H1 (cell line): ENCODE data around the gene CHST11. TPM values are rescaled to one million over a fixed set of nuclear protein-coding genes. Genes with fewer than 3 reads are reported as not detected.

Source experiments
- CTCF ChIA-PET: fragments of 300-600 bp; sonication (Branson Sonifier 250); formaldehyde crosslinking; loops from one replicate; lab custom pipeline; 2021; ENCODE audit not compliant: partially characterized antibody; lab: Charles Lee
- POLR2A ChIA-PET: fragments of 300-600 bp; sonication (Branson Sonifier 250); formaldehyde crosslinking; loops from one replicate; lab custom pipeline; 2021; ENCODE audit warnings: inconsistent platforms; ENCODE audit not compliant: partially characterized antibody; lab: Charles Lee
- DNase-seq, 2 experiments: peaks; one replicate each; pipeline versions ENCODE4 v3.0.0 to v3.0.0-alpha.2; 2010 to 2022; ENCODE audit warnings: low spot score in 2 of 2, low read depth in 1 of 2, mixed read lengths in 1 of 2
- FAIRE-seq: peaks from 2 replicates; lab custom pipeline; 2011; peaks lifted over from hg19 to GRCh38; lab: Jason Lieb, UNC
- H2AFZ ChIP-seq: 2 replicates; pipeline ENCODE4 v1.8.1; 2012; ENCODE audit warnings: low read length, inconsistent platforms
- H2AK5ac ChIP-seq: 2 replicates; pipeline ENCODE4 v1.6.1; 2013; ENCODE audit warnings: low read depth, low read length
- H2BK120ac ChIP-seq: replicated peaks from 2 replicates; pipeline ENCODE3; 2013; ENCODE audit warnings: low read depth, low read length, inconsistent platforms
- H2BK12ac ChIP-seq: 2 replicates; pipeline ENCODE4 v1.6.1; 2013; ENCODE audit warnings: low read depth, low read length
- H2BK15ac ChIP-seq: 2 replicates; pipeline ENCODE4 v1.6.1; 2013; ENCODE audit warnings: low read length
- H2BK20ac ChIP-seq: 2 replicates; pipeline ENCODE4 v1.6.1; 2013; ENCODE audit warnings: low read length
- H2BK5ac ChIP-seq: 2 replicates; pipeline ENCODE4 v1.6.1; 2013; ENCODE audit warnings: low read depth, low read length
- H3K14ac ChIP-seq: 2 replicates; pipeline ENCODE4 v1.6.1; 2013; ENCODE audit warnings: inconsistent platforms; ENCODE audit not compliant: insufficient read length
- H3K18ac ChIP-seq: 2 replicates; pipeline ENCODE4 v1.6.1; 2013; ENCODE audit warnings: low read length; ENCODE audit errors: extremely low read depth
- H3K23ac ChIP-seq: 2 replicates; pipeline ENCODE4 v1.6.1; 2013; ENCODE audit warnings: inconsistent platforms; ENCODE audit not compliant: insufficient read length
- H3K23me2 ChIP-seq: 2 replicates; pipeline ENCODE4 v1.6.1; 2013; ENCODE audit warnings: low read depth, low read length
- H3K27ac ChIP-seq: 2 replicates; pipeline ENCODE4 v1.6.1; 2011; ENCODE audit warnings: low read depth, low read length, inconsistent platforms
- H3K27me3 ChIP-seq, 4 experiments: replicated peaks in 1 of 4; 1 replicate in 1 of 4; 2 replicates in 3 of 4; pipeline versions ENCODE4 v1.6.1 to v1.8.1; 2011 to 2013; ENCODE audit warnings: low read length in 3 of 4, mild to moderate bottlenecking in 3 of 4, inconsistent platforms in 2 of 4, mixed read lengths in 2 of 4, moderate library complexity in 1 of 4; ENCODE audit not compliant: control insufficient read depth in 3 of 4, insufficient read depth in 3 of 4; ENCODE audit errors: extremely low read depth in 1 of 4
- H3K36me3 ChIP-seq, 4 experiments: 2 replicates each; pipeline versions ENCODE4 v1.6.1 to v1.8.1; 2011 to 2013; ENCODE audit warnings: mild to moderate bottlenecking in 4 of 4, low read length in 3 of 4, moderate library complexity in 2 of 4, control low read depth in 1 of 4, inconsistent platforms in 1 of 4; ENCODE audit not compliant: insufficient read depth in 4 of 4, control insufficient read depth in 2 of 4
- H3K4ac ChIP-seq: replicated peaks from 2 replicates; pipeline ENCODE3; 2013; ENCODE audit warnings: low read length, low read depth, mixed read lengths, inconsistent platforms; ENCODE audit not compliant: insufficient read length
- H3K4me1 ChIP-seq, 4 experiments: replicated peaks in 1 of 4; 1 replicate in 1 of 4; 2 replicates in 3 of 4; pipeline versions ENCODE4 v1.6.1 to v1.8.1; 2011 to 2013; ENCODE audit warnings: low read length in 3 of 4, inconsistent platforms in 2 of 4, mixed read lengths in 1 of 4; ENCODE audit not compliant: insufficient read depth in 4 of 4, control insufficient read depth in 3 of 4
- H3K4me2 ChIP-seq, 2 experiments: 2 replicates each; pipeline versions ENCODE4 v1.6.1 to v1.8.1; 2011 to 2013; ENCODE audit warnings: low read depth in 2 of 2, low read length in 2 of 2, control low read depth in 1 of 2, inconsistent platforms in 1 of 2, mild to moderate bottlenecking in 1 of 2; ENCODE audit not compliant: insufficient read depth in 1 of 2
- H3K4me3 ChIP-seq, 4 experiments: fragments of 200-600, 300-600 bp in 1 of 4; sonication (generic), shearing (Covaris generic), sonication (Bioruptor Twin) in 1 of 4; 2 replicates each; pipeline versions ENCODE4 v1.5.1 to v1.8.1; 2011 to 2016; ENCODE audit warnings: low read length in 4 of 4, low read depth in 3 of 4, control low read depth in 2 of 4, inconsistent platforms in 2 of 4, mild to moderate bottlenecking in 2 of 4, mixed read lengths in 1 of 4, moderate library complexity in 1 of 4; ENCODE audit not compliant: insufficient read depth in 2 of 4; ENCODE audit errors: extremely low read depth in 1 of 4
- H3K56ac ChIP-seq: replicated peaks from 2 replicates; pipeline ENCODE3; 2013; ENCODE audit warnings: low read depth, mild to moderate bottlenecking, mixed read lengths, low read length, inconsistent platforms; ENCODE audit not compliant: insufficient read length
- H3K79me1 ChIP-seq: 2 replicates; pipeline ENCODE4 v1.6.1; 2013; ENCODE audit warnings: low read depth, low read length, control low read depth
- H3K79me2 ChIP-seq, 2 experiments: 2 replicates each; pipeline versions ENCODE4 v1.6.1 to v1.8.1; 2012 to 2013; ENCODE audit warnings: low read length in 2 of 2, mild to moderate bottlenecking in 2 of 2, inconsistent platforms in 1 of 2; ENCODE audit not compliant: insufficient read depth in 2 of 2, control insufficient read depth in 1 of 2
- H3K9ac ChIP-seq, 4 experiments: replicated peaks in 1 of 4; 1 replicate in 1 of 4; 2 replicates in 3 of 4; pipeline versions ENCODE4 v1.6.1 to v1.8.1; 2011 to 2013; ENCODE audit warnings: low read depth in 3 of 4, low read length in 3 of 4, control low read depth in 2 of 4, mild to moderate bottlenecking in 2 of 4, moderate library complexity in 2 of 4, inconsistent platforms in 1 of 4; ENCODE audit errors: extremely low read depth in 1 of 4
- H3K9me3 ChIP-seq, 2 experiments: 2 replicates each; pipeline versions ENCODE4 v1.6.1 to v1.8.1; 2012 to 2013; ENCODE audit warnings: mild to moderate bottlenecking in 2 of 2, moderate library complexity in 2 of 2, control low read depth in 1 of 2, inconsistent platforms in 1 of 2, low read depth in 1 of 2, low read length in 1 of 2, mixed read lengths in 1 of 2; ENCODE audit not compliant: insufficient read depth in 2 of 2
- H4K20me1 ChIP-seq, 2 experiments: replicated peaks in 1 of 2; 2 replicates each; pipeline versions ENCODE3 to v1.8.1; 2011 to 2013; ENCODE audit warnings: inconsistent platforms in 2 of 2, low read length in 2 of 2, mild to moderate bottlenecking in 1 of 2; ENCODE audit not compliant: insufficient read depth in 2 of 2, control insufficient read depth in 1 of 2
- H4K5ac ChIP-seq: 2 replicates; pipeline ENCODE4 v1.6.1; 2013; ENCODE audit warnings: low read length, low read depth, mixed read lengths, inconsistent platforms; ENCODE audit not compliant: insufficient read length
- H4K8ac ChIP-seq: 2 replicates; pipeline ENCODE4 v1.8.0; 2013; ENCODE audit warnings: mild to moderate bottlenecking, moderate library complexity, low read length, inconsistent platforms; ENCODE audit not compliant: insufficient read depth; ENCODE audit errors: extremely low read depth
- H4K91ac ChIP-seq: replicated peaks from 2 replicates; pipeline ENCODE3; 2013; ENCODE audit warnings: low read length, mixed read lengths, inconsistent platforms; ENCODE audit not compliant: insufficient read length
- CHD2 ChIP-seq: IDR thresholded peaks from 2 replicates; pipeline ENCODE4 v1.6.1; 2012; ENCODE audit warnings: low read length, improper control_type of control experiment
- RFX5 ChIP-seq: IDR thresholded peaks from 2 replicates; pipeline ENCODE4 v1.6.1; 2011; ENCODE audit warnings: low read depth, low read length, improper control_type of control experiment, borderline replicate concordance
- SIN3A ChIP-seq, 2 experiments: IDR thresholded peaks in 1 of 2; conservative IDR thresholded peaks in 1 of 2; 2 replicates each; pipeline ENCODE4 v1.6.1; 2011 to 2012; ENCODE audit warnings: low read length in 2 of 2, improper control_type of control experiment in 1 of 2, low read depth in 1 of 2, mild to moderate bottlenecking in 1 of 2
- SP1 ChIP-seq: IDR thresholded peaks from 2 replicates; pipeline ENCODE4 v1.6.1; 2011; ENCODE audit warnings: low read depth, low read length
- SP4 ChIP-seq: IDR thresholded peaks from 2 replicates; pipeline ENCODE4 v1.6.1; 2012; ENCODE audit warnings: low read length, inconsistent platforms
- TCF12 ChIP-seq: IDR thresholded peaks from 2 replicates; pipeline ENCODE4 v1.6.1; 2011; ENCODE audit warnings: low read depth, mild to moderate bottlenecking, low read length
- WGBS, 2 experiments: shearing (Covaris generic) in 1 of 2; methylation state at CpG; one replicate each; pipeline versions ENCODE4 v1.1.6 to v1.1.7; 2013 to 2015; ENCODE audit warnings: low lambda C conversion rate in 2 of 2, mixed read lengths in 2 of 2, inconsistent platforms in 1 of 2, low coverage in 1 of 2, missing lambda C conversion rate in 1 of 2; ENCODE audit not compliant: insufficient replicate concordance in 2 of 2, insufficient coverage in 1 of 2, insufficient read length in 1 of 2; ENCODE audit errors: extremely low coverage in 1 of 2, missing lambda C conversion rate in 1 of 2; 5-methylcytosine and 5-hydroxymethylcytosine counted together
- polyA plus RNA-seq, 7 experiments: library from polyadenylated mRNA; depleted of rRNA in 3 of 7; stranded (reverse) in 5 of 7; unstranded in 2 of 7; fragments of >200 nt in 5 of 7; fragments of 200-250 nt in 2 of 7; gene quantifications; 1 replicate in 5 of 7; 2 replicates in 1 of 7; 4 replicates in 1 of 7; pipeline versions ENCODE4 v1.2.1 to v1.2.3, GENCODE V29; 2011 to 2013; ENCODE audit warnings: missing spikeins in 2 of 7, mixed read lengths in 2 of 7
- total RNA-seq: library from RNA; stranded (reverse); fragmentation: NEBNext Ultra II Directional; extraction: Animal tissue kit (Norgen Biotek cat#: 25700); gene quantifications from 2 replicates; pipeline ENCODE4 v1.2.1, GENCODE V29; 2021

Gene CHST11
- total and polyA plus RNA-seq, 2 of the 8 experiments (the other 6 are each of a cell fraction or from before 2014, with no cell fraction given): 14.4 to 20.8 TPM

DNA sequence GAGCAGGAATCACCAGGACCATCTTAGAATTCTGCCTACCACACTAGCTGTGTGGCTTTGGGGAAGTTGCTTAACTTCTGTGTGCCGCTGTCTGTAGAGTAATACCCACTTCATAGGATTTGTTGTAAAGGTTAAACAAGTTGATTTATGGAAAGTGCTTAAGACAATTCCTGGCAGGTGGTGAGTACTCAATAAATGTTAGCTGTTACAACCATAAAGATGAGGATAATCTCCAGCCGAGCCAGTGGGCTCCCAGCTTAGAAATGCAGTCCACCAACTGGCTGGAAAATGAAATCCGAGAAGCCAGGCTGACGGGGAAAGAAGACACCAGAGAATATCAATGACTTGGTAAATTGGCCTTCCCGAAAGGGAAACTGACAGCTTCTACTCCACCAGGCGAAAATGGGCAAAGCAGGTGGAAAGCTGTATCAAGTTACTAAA is 173.5 kb downstream of the CHST11 start:
- Histone ChIP-seq H2BK20ac (0 out of 2 replicates have a peak overlapping the region, but pooled peaks have one; percentile 48), H3K23me2 (no peaks in the 10 kb centered on the region), H3K9me3 (no peaks in the 10 kb centered on the region), H3K23ac (no peak overlapping the region), H3K18ac (no peak overlapping the region), H3K56ac (no peak overlapping the region), H3K4me3 (no peak overlapping the region), H2BK120ac (no peak overlapping the region), H3K4ac (no peak overlapping the region), H4K91ac (no peak overlapping the region), H4K5ac (no peak overlapping the region), H3K14ac (no peak overlapping the region), H4K20me1 (peaks cover 0 to 7% of the 10 kb centered on the region in 2 experiments), H3K79me2 (no peaks in the 10 kb centered on the region), H3K4me1 (peaks cover 0 to 10% (median 3%) of the 10 kb centered on the region in 4 experiments; a peak in 4 of 7 replicates), H2BK12ac (no peak overlapping the region), H2BK5ac (no peak overlapping the region), H3K27ac (no peak overlapping the region), H2AK5ac (no peak overlapping the region), H3K36me3 (no peaks in the 10 kb centered on the region), H3K9ac (no peak overlapping the region), H2BK15ac (no peak overlapping the region), H4K8ac (no peak overlapping the region), H2AFZ (no peak overlapping the region), H3K27me3 (0 out of 7 replicates have a peak, but pooled peaks cover 0 to 2% (median 0%) of the 10 kb centered on the region in 4 experiments), H3K79me1 (no peaks in the 10 kb centered on the region), H3K4me2 (no peak overlapping the region)
- CTCF ChIA-PET: interaction anchor here (0.9 to 1.9 kb wide), 7 partner anchors 10 to 269 kb away, joined by 3 to 9 read pairs (median 5); no protein-coding TSS in a partner anchor
- FAIRE-seq (no peak), DNase-seq (no peak)
- POLR2A ChIA-PET: no interaction called here
- WGBS, 2 experiments: 60% methylated on average over 6 of the region's 6 CpGs; no CpG with 5 or more reads in 1 of the 2 experiments
- no peak for TF ChIP-seq CHD2
- no peak for TF ChIP-seq SP1
- no peak for TF ChIP-seq SIN3A (conservative IDR thresholded peaks at IDR 0.05 in 1 of 2, IDR thresholded peaks at IDR 0.05 in 1 of 2; ENCODE audit: low read depth in 1 of 2, low read length in 2 of 2)
- no peak for TF ChIP-seq SP4
- no peak for TF ChIP-seq RFX5
- no peak for TF ChIP-seq TCF12
